Hepatocyte (in vitro differentiated cells): ENCODE data around the gene NAA80. TPM values are rescaled to one million over a fixed set of nuclear protein-coding genes. Genes with fewer than 3 reads are reported as not detected.
"Not testable (repeated sequence)": the region's sequence is repeated elsewhere in the genome, so short reads cannot be mapped to it uniquely, and the experiment has no call there.

Experiments used
- DNase-seq: peaks from one replicate; pipeline ENCODE4 v3.0.0-alpha.2; 2016; ENCODE audit warnings: low spot score
- H2AFZ ChIP-seq: fragments of 200-600 bp; sonication (generic); 2 replicates; pipeline ENCODE4 v1.6.0; 2016; ENCODE audit warnings: antibody characterized with exemption, mild to moderate bottlenecking
- H3K27ac ChIP-seq: fragments of 200-600 bp; sonication (generic); 2 replicates; pipeline ENCODE4 v1.5.1; 2016; ENCODE audit warnings: mild to moderate bottlenecking
- H3K27me3 ChIP-seq: fragments of 200-600 bp; sonication (generic); 2 replicates; pipeline ENCODE4 v1.6.1; 2016
- H3K36me3 ChIP-seq: fragments of 200-600 bp; sonication (generic); replicated peaks from 2 replicates; pipeline ENCODE4 v1.5.1; 2016; ENCODE audit warnings: low read depth; ENCODE audit not compliant: insufficient read depth
- H3K4me1 ChIP-seq: fragments of 200-600 bp; sonication (generic); 2 replicates; pipeline ENCODE4 v1.5.1; 2016; ENCODE audit warnings: mild to moderate bottlenecking, moderate library complexity; ENCODE audit not compliant: insufficient read depth
- H3K4me2 ChIP-seq: fragments of 200-600 bp; sonication (generic); 2 replicates; pipeline ENCODE4 v1.6.0; 2016
- H3K4me3 ChIP-seq: fragments of 200-600 bp; sonication (generic); 2 replicates; pipeline ENCODE4 v1.5.1; 2016; ENCODE audit warnings: mild to moderate bottlenecking
- H3K79me2 ChIP-seq: fragments of 200-600 bp; sonication (generic); 2 replicates; pipeline ENCODE4 v1.6.0; 2017; ENCODE audit warnings: mild to moderate bottlenecking
- H3K9me2 ChIP-seq: fragments of 200-600 bp; sonication (generic); replicated peaks from 2 replicates; pipeline ENCODE4 v1.6.0; 2017; ENCODE audit warnings: mild to moderate bottlenecking; ENCODE audit not compliant: insufficient read depth
- H3K9me3 ChIP-seq: fragments of 200-600 bp; sonication (generic); 2 replicates; pipeline ENCODE4 v1.5.1; 2016; ENCODE audit warnings: low read depth, mild to moderate bottlenecking
- H4K20me1 ChIP-seq: fragments of 200-600 bp; sonication (generic); 2 replicates; pipeline ENCODE4 v1.6.0; 2016; ENCODE audit warnings: mild to moderate bottlenecking; ENCODE audit not compliant: insufficient read depth, poor library complexity, severe bottlenecking
- CTCF ChIP-seq: fragments of 200-600 bp; sonication (generic); IDR thresholded peaks from 2 replicates; pipeline ENCODE4 v1.5.1; 2016; ENCODE audit warnings: antibody characterized with exemption, mild to moderate bottlenecking; ENCODE audit not compliant: poor library complexity
- EZH2 ChIP-seq: fragments of 200-600 bp; sonication (generic); IDR thresholded peaks from 2 replicates; pipeline ENCODE4 v1.6.1; 2016; ENCODE audit warnings: antibody characterized with exemption, mild to moderate bottlenecking, borderline replicate concordance
- EZH2phosphoT487 ChIP-seq: fragments of 200-600 bp; sonication (generic); IDR thresholded peaks from one replicate; pipeline ENCODE4 v1.6.1; 2018; ENCODE audit warnings: antibody characterized with exemption, mild to moderate bottlenecking, low read depth, moderate library complexity; ENCODE audit not compliant: unreplicated experiment, severe bottlenecking
- WGBS: methylation state at CpG from one replicate; pipeline ENCODE4 v1.1.6; 2016; ENCODE audit warnings: low lambda C conversion rate; ENCODE audit errors: missing lambda C conversion rate; 5-methylcytosine and 5-hydroxymethylcytosine counted together
- polyA plus RNA-seq: library from polyadenylated mRNA; unstranded; fragments of >200 nt; fragmentation: Nextera tagmentation; extraction: Ambion mirVana; gene quantifications from 2 replicates; pipeline ENCODE4 v1.2.1, GENCODE V29; 2016
- total RNA-seq: library from RNA; depleted of rRNA; stranded (reverse); fragments of >200 nt; gene quantifications from 2 replicates; pipeline ENCODE4 v1.2.3, GENCODE V29; 2014

Gene NAA80
- total and polyA plus RNA-seq, 2 experiments from 2014 or later: 6.7 to 19.5 TPM

DNA sequence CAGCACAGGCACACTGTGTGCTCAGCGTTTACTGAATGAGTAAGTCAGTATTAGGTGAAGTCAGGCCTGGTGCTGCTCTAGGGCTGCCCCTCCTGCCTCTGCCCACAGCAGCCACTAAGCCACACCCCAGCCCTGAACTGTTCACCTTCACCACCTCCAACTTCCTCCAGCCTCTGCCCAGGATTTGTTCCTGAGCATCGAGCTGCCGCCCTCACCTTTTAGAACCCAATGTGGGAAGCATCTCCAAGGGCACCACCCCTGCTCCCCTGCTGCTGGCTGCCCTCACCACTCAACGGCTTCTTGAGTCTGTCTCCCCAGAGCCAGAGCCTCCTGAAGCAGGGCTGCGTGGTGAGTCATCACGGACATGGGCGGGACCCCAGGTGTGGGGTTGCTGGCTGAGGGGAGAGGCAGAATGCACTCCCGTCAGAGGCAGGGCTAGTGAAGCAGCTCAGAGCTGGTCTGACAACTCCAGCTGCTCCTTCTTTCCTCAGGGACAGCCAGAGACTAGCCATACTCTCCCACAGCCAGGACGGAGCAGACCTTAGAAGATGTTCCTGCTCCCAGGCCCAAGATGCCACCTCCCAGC, 17.5 kb upstream of the NAA80 start:
- H3K4me1 ChIP-seq: peaks cover 37% of the 10 kb centered on the region
- 47% methylated on average over 9 of the region's 9 CpGs for WGBS
- H3K27me3 ChIP-seq: no peaks in the 10 kb centered on the region
- H3K27ac ChIP-seq: peak overlapping the region; percentile 91
- H3K9me3 ChIP-seq: no peaks in the 10 kb centered on the region
- TF ChIP-seq EZH2phosphoT487: no peak
- TF ChIP-seq EZH2: no peak
- no peak for TF ChIP-seq CTCF
- peak overlapping the region; percentile 61 for H3K4me2 ChIP-seq
- H2AFZ ChIP-seq: no peak overlapping the region
- no peaks in the 10 kb centered on the region for H3K36me3 ChIP-seq
- no peak overlapping the region for H3K4me3 ChIP-seq
- H3K79me2 ChIP-seq: peaks cover 38% of the 10 kb centered on the region
- peak; percentile 91 for DNase-seq
- no peaks in the 10 kb centered on the region for H3K9me2 ChIP-seq
- peaks cover 3% of the 10 kb centered on the region for H4K20me1 ChIP-seq

DNA sequence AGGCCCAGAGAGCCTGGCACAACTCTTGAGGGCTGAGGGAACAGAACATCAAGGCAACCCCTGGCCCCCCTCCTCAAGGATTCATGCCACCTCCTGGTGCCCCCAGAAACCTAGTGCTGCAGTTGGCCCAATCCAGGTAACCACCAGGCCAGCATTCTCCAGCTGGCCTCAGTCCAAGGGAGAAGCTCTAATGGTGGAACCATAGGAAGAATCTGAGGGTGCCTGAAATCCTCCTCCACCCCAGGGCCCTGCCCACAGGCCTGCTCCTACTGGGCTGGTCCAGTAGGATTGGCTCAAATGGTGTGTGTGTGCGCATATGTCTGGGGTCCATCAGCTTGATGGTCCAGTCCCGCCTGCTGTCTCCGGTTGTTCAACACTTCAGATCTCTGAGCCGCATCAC, 15.6 kb upstream of the NAA80 start:
- no peak overlapping the region for H3K4me2 ChIP-seq
- peaks cover 30% of the 10 kb centered on the region for H3K4me1 ChIP-seq
- peaks cover 3% of the 10 kb centered on the region for H4K20me1 ChIP-seq
- no peak overlapping the region for H3K27ac ChIP-seq
- no peaks in the 10 kb centered on the region for H3K36me3 ChIP-seq
- H3K79me2 ChIP-seq: peaks cover 28% of the 10 kb centered on the region
- TF ChIP-seq EZH2: no peak
- TF ChIP-seq EZH2phosphoT487: no peak
- no peak for TF ChIP-seq CTCF
- no peak overlapping the region for H2AFZ ChIP-seq
- no peaks in the 10 kb centered on the region for H3K9me2 ChIP-seq
- no peaks in the 10 kb centered on the region for H3K9me3 ChIP-seq
- WGBS: 96% methylated on average over 4 of the region's 4 CpGs
- DNase-seq: no peak
- no peaks in the 10 kb centered on the region for H3K27me3 ChIP-seq
- no peak overlapping the region for H3K4me3 ChIP-seq

DNA sequence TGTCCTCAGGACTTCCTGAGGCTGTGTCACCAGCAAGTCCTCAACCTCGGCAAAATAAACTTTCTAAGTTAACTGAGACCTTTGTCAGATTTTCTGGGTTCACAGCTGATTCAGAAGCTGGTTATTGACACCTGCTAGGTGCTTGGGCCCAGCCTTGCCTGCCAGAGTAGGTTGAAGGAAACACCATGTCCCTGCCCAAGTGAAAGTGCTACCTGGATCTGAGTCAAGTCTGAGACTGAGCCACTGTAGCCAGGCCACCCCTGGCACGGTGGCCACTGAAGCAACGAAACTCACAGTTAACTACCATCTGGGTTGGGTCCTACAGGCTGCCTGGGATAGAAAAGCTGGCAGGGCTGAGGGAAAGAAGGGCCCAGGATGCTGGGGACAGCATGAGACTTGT, 15.1 kb upstream of the NAA80 start:
- 90% methylated on average over 3 of the region's 3 CpGs for WGBS
- H3K4me1 ChIP-seq: peaks cover 26% of the 10 kb centered on the region
- no peak overlapping the region for H3K4me3 ChIP-seq
- no peaks in the 10 kb centered on the region for H3K27me3 ChIP-seq
- H3K79me2 ChIP-seq: peaks cover 23% of the 10 kb centered on the region
- H3K9me3 ChIP-seq: no peaks in the 10 kb centered on the region
- H4K20me1 ChIP-seq: peaks cover 3% of the 10 kb centered on the region
- H3K9me2 ChIP-seq: no peaks in the 10 kb centered on the region
- DNase-seq: no peak
- H3K36me3 ChIP-seq: no peaks in the 10 kb centered on the region
- H3K27ac ChIP-seq: no peak overlapping the region
- TF ChIP-seq EZH2 (no peak), CTCF (no peak), EZH2phosphoT487 (no peak)
- H2AFZ ChIP-seq: no peak overlapping the region
- H3K4me2 ChIP-seq: no peak overlapping the region

DNA sequence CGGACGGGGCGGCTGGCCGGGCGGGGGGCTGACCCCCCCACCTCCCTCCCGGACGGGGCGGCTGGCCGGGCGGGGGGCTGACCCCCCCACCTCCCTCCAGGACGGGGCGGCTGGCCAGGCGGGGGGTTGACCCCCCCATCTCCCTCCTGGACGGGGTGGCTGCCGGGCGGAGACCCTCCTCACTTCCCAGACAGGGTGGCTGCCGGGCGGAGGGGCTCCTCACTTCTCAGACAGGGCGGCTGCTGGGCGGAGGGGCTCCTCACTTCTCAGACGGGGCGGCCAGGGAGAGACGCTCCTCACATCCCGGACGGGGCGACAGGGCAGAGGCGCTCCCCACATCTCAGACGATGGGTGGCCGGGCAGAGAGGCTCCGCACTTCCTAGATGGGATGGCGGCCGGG, 12.8 kb upstream of the NAA80 start:
- H3K9me3 ChIP-seq, H3K4me3 ChIP-seq, H3K27me3 ChIP-seq, H3K4me2 ChIP-seq, H3K36me3 ChIP-seq, H3K79me2 ChIP-seq, H3K27ac ChIP-seq, H2AFZ ChIP-seq, H3K4me1 ChIP-seq, H3K9me2 ChIP-seq, DNase-seq, H4K20me1 ChIP-seq: not testable (repeated sequence)
- WGBS: 96% methylated on average over 15 of the region's 32 CpGs
